IPS-18c (cell line): Measurements from ENCODE around the gene XKR7.
"Not testable (repeated sequence)": the region's sequence is repeated elsewhere in the genome, so short reads cannot be mapped to it uniquely, and the experiment has no call there.

Source experiments
- H3K4me3 ChIP-seq: 2 replicates; pipeline ENCODE4 v1.7.0; 2013; ENCODE audit warnings: low read depth, mild to moderate bottlenecking, low read length, moderate library complexity; ENCODE audit not compliant: insufficient read depth
- H3K9me3 ChIP-seq: one replicate; pipeline ENCODE4 v1.6.1; 2013; ENCODE audit warnings: mild to moderate bottlenecking, low read length, moderate library complexity; ENCODE audit not compliant: control insufficient read depth, insufficient read depth

The XKR7 gene

GRCh38 chr20:31967830-31968249, at the start of gene XKR7:
TSS of gene XKR7 (plus strand) at chr20:31968151. CDS start at chr20:31968176, 25 bp downstream.
- Histone ChIP-seq H3K4me3 (peak within 1 kb of the TSS; percentile 51), H3K9me3 (no peaks in the 10 kb centered on the region)

- Histone ChIP-seq H3K4me3 (no peak overlapping the region), H3K9me3 (no peaks in the 10 kb centered on the region)
Observed at GRCh38 chr20:31918466-31919105, 49.4 kb upstream of the XKR7 start.

DNA sequence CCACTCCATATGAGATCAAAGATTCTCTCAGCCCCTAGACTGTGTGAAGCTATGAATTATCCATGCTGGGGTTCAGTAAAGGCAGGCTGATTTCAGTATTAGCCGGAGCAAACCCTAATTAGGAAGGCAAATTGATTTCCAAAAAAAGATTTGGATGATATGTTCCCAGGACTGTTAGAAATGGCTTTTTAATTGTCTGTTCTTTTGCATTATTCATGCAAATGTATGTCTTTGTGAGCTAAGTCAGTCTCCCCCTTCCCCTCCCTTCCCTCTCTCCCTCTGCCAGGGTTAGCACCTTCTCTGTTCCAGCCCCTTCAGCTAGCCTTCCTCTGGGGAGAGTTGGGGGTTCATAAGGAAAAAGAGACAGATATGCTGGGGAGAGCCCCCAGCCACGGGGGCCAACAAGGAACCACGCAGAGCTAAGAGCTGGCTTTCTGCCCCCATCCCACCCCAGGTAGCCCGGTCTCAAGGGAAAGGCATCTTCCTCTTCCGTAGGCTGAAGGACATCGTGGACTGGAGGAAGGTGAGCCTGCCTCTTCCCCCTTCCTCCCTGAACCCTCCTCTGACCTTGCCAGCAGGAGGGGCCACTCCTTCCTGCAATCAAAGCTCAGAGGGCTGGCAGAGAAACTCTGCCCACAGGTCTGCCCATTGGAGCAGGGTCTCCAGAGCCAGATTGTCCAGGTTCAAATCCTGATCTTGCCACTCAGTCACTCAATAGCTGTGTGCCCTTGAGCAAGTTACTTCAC, 48.4 kb upstream of the XKR7 start:
- Histone ChIP-seq H3K9me3 (no peaks in the 10 kb centered on the region), H3K4me3 (no peak overlapping the region)

DNA sequence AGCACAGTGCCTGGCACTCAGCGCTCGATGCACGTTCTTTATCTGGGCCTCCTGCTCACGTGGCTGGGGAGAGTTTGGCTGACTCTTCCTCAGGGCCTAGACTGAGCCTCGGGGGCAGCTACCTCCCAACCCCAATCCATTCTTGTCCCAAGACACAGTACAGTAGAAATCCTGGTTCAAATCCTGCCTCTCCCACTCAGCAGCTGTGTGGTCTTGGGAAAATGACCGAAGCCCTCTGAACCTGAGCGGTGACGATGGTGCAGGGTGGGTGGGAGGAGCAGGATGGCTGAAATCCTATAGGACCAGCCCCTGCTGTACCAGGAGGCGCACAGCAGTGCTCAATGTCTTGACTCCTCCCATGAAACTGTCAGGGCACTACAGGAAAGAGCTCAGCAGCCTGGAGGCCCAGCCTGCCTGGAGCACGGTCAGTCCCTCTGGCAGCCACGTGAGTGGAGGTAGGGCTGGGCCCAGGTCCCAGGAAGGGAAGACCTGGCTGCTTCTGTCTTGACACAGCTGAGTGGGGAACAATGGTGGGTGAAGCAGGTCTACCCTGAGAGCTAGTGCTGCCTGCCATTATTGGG, 47.6 kb upstream of the XKR7 start:
- H3K9me3 ChIP-seq: no peaks in the 10 kb centered on the region
- H3K4me3 ChIP-seq: no peak overlapping the region

DNA sequence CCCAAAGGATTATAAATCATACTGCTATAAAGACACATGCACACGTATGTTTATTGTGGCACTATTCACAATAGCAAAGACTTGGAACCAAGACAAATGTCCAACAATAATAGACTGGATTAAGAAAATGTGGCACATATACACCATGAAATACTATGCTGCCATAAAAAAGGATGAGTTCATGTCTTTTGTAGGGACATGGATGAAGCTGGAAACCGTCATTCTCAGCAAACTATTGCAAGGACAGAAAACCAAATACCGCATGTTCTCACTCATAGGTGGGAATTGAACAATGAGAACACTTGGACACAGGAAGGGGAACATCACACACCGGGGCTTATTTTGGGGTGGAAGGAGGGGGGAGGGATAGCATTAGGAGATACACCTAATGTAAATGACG, 46.5 kb upstream of the XKR7 start:
- H3K9me3 ChIP-seq, H3K4me3 ChIP-seq: not testable (repeated sequence)

GRCh38 chr20:31922181-31922580, 45.8 kb upstream of the XKR7 start:
- Histone ChIP-seq H3K4me3 (no peak overlapping the region), H3K9me3 (no peaks in the 10 kb centered on the region)

DNA sequence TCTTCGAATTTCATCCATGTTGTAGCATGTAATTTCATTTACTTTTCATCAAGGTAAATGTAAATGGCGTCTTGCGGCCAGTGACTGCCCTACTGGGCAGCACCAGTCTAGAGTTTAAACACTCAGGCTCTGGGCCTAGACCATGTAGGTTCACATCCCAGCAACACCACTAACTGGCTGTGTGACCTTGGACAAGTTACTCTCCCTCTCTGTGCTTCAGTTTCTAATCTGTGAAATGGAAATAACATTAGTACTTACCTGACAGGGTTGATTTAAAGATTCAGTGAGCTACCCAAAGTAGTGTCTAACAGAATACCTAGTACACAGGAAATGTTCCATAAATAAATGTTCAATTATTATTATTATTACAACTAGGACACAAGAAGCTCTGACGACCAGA, 45.4 kb upstream of the XKR7 start:
- H3K9me3 ChIP-seq: no peaks in the 10 kb centered on the region

DNA sequence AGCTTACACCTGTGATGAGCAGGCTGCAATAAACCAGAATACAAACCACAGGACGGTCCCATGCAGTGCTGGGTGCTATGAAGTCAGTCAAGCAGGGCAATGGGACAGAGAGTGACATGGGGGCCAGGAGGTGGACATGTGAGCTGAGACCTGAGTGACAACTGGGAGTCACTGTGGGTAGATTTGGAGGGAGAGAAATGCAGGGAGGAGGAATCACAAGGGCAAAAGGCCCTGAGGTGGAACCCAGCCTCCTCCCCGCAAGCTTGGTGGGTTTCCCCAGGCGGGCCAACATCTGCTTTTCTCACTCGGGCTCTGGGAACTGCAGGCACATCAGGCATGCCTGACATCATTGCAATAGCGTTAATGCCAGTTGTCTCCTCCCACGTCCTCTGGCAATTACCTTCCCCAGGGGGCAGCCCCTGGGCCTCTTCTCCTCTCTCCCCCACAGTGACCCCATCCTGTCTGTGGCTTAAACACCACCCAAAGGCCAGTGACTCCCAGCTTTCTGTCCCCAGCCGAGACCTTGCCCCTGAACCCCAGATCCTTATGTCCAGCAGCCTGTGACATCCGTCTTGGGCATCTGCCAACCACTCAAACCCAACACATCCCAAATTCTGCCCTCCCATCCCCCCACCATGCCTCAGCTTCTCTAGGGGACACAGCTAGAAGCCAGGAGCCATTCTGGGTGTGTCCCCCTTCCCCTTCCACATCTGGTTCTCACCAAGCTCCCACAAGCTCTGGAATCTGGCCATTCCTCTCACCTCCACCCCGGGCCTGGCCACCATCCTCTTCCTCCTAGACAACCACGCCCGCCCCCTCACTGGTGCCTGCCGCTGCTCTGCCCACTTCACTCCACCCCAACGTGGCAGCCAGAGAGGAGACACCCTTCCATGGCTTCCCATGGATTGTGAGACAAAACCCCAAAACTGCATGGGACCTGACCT, 44.3 kb upstream of the XKR7 start:
- Histone ChIP-seq H3K9me3 (no peaks in the 10 kb centered on the region), H3K4me3 (no peak overlapping the region)

More for the DNA sequence above, 45.4 kb upstream of the XKR7 start:
- no peak overlapping the region for H3K4me3 ChIP-seq

GRCh38 chr20:31924561-31924960, 43.4 kb upstream of the XKR7 start:
- Histone ChIP-seq H3K9me3 (no peaks in the 10 kb centered on the region), H3K4me3 (no peak overlapping the region)

- Histone ChIP-seq H3K4me3 (no peak overlapping the region), H3K9me3 (no peaks in the 10 kb centered on the region)
Observed at GRCh38 chr20:31925631-31926030, 42.3 kb upstream of the XKR7 start.

DNA sequence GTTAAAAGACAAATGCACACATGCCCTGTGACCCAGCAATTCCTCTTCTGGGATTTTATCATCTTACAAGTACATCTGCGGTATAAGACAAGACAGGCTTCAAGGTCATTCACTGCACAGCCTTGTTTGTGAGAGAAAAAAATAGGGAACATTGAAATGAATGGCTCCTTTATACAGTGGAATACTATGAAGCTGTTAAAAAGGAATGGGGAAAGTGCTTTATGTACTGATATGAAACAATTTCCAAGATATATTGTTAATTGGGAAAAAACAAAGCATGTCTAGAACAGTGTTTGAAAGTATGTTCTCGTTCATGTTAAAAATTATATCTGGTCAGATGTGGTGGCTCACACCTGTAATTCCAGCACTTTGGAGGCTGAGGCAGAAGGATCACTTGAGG, 41.5 kb upstream of the XKR7 start:
- Histone ChIP-seq H3K4me3 (no peak overlapping the region), H3K9me3 (no peaks in the 10 kb centered on the region)

DNA sequence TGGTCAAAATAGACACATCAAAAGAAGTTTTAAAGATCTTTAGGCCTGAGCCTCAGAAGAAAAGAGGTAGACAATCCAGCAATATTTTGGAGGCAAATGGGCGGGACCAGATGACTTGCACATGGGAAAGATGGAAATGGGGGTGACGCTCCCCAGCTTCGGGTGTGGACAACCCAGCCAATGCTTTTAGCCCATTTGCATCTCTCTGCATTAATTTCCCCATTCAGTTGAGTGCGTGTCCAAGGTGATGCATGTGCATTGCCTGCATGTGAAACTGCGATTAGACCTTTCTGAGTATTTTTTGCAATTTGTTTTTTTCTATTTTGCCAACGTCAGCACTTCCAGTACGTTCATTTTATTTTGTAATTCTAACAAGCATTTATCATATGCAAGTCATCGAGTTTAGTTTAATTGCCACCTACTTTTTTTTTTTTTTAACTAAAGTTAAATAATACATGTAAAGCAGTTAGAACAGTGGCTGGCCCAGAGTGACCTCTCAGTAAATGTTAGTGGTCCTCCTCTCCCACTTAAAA, 40.3 kb upstream of the XKR7 start:
- H3K4me3 ChIP-seq: no peak overlapping the region
- no peaks in the 10 kb centered on the region for H3K9me3 ChIP-seq

DNA sequence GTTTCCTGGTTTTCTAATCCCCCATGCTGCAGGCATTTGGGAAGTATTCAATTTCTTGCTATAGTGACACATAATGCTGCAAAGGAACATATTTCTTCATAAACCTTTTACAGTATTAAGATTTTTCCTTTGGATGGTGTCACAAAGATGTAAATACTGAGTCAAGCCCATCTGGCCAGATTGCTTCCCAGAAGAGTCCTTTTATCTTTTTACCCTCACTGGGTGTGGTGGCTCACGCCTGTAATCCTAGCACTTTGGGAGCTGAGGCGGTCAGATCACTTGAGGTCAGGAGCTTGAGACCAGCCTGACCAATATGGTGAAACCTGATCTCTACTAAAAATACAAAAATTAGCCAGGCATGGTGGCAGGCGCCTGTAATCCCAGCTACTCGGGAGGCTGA, 38.3 kb upstream of the XKR7 start:
- not testable (repeated sequence) for H3K4me3 ChIP-seq, H3K9me3 ChIP-seq

GRCh38 chr20:31930779-31931178, 37.2 kb upstream of the XKR7 start:
- Histone ChIP-seq H3K9me3 (no peaks in the 10 kb centered on the region), H3K4me3 (no peak overlapping the region)

GRCh38 chr20:31933698-31934097, 34.3 kb upstream of the XKR7 start:
- Histone ChIP-seq H3K4me3 (no peak overlapping the region), H3K9me3 (no peaks in the 10 kb centered on the region)

DNA sequence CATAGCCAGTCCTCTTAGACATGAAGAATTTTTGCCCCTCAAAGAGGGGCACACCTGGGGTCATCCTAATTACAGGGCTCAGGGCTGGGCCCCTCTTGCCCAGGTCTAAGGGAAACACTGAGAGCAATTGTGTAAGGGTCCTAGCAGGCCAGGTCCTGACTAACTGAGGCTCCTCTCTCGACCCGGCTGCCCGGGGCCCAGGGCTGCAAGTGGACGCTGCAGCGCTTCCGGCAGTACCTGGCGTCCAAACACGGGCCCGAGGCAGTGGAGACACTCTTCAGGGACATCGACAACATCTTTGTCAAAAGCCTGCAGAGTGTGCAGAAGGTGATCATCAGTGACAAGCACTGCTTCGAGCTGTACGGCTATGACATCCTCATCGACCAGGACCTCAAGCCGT, 33.5 kb upstream of the XKR7 start:
- no peaks in the 10 kb centered on the region for H3K9me3 ChIP-seq
- H3K4me3 ChIP-seq: no peak overlapping the region
